ENCODE results near the gene CCDC86.

Gene CCDC86

DNA sequence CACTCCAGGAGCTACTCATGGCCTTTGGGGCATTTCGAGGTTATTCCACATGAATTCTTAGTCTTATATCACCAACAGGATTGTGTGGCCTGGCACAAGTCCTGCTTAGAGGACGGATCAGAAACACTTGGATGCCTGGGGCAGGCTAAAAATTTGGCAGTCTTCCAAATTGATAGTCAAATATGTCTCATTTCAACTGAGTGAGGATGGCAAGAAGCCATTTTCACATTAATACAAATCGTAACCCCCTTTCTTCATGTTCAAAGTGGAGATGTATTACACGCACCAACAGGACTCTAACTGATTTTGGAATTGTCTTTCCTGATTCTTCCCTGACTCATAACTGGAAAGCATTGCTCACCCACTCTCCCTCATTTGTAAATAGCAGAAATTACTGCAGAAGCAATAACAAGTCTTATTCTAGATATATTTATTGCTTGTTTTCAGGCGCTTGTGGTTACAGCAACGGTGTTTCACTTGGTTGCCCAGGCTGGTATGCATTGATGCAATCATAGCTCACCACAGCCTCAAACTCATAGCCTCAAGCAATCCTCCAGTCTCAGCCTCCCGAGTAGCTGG, 10.3 kb upstream of the CCDC86 start:
- no peak for DNase-seq

DNA sequence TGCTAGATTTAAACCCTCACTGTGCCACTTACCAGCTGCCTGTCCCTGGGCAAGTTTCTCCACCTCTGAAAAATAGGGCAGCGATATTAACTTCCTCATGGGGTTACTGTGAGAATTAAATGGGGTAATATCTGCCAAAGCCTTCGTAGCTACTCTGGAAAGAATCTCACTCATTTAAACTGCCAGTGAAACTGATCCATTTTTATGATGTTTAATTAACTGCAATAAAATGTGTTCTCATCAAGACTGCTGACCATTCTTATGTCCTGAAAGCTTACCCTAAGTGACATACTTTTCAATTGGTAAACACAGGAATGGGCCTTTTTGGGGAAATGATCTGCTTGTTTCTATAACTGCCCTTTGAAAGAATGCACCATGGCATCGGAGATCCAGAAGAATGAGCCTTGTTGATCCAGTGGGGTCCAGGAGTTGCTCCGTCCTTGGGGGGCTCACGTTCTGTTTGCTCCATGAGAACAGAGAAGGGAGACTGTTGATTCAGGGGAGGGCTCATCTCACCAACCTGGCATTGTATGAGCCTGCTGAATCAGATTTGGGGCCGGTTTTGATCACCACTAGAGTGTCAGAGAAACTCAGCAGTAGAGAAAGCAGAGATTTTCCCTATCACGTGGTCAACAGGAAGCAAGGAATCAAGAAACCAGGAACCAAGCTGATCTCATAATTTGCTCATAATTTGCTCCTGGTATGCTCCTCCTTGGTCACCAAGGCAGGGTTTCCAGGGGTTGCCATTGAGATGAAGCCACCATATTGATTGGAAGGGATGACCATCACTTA, 7.0 kb upstream of the CCDC86 start:
- DNase-seq = no peak

DNA sequence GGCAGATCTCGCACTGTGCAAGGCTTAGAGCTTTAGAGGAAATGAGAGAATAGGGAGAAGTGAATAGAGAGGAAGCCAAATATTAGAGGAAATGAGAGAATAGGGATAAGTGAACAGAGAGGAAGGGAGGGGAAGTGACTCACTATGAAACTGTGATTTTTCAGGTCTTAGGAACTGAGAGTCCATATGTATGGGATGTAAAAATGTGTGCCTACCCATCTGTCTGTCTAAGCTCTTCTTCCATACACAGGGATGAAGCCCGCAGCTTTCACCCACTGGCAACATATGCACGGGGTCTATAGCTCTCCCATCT, 6.4 kb upstream of the CCDC86 start:
- DNase-seq = no peak

DNA sequence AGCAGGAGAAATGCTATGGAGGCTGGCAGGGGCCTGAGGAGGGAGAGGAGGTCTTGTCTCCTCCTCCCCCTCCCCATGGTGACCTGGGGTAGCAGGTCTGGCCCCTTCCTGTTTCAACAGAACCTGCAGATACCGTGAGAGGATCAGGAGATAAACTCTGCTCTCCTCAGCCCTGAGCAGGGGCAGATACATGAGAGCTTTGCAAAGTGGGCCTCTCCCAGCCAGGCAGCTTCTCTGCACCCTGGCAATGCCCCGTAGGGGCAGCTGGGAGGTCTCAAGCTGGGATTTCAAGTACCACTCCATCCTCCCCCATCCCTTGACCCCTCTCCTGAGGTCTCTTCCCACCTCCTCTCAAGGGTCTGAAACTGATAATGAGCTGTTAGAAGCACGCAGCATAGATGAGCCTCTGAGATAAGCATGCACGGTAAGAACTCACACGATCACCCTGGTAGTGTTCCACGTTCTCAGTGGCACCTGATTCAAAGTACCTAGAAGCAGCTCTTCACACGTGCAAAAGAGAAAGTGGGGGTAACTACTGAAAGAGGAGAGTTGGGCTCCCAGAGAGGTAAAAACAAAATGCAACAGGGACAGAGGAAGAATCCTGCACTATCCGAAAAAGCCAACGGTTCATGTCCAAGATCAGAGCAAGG, 4.9 kb upstream of the CCDC86 start:
- no peak for DNase-seq

DNA sequence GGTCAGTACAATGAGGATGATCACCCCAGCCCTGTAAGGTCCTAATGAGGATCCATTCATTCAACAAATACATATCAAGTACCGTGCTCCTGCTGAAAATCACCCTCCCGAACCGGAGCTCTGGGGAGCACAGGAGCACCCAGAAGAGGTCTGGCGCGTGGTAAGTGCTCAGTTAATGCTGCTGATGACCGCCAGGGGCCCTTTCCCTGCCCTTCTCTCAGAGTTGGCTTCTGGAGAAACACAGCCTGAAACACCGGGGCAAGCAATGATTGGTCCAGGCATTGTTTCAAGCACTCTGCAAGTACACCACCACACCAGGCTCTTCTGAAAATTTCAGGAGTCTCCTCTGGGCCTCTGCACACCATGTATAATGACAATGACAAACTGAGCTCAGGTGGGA, 3.8 kb upstream of the CCDC86 start:
- DNase-seq = no peak

DNA sequence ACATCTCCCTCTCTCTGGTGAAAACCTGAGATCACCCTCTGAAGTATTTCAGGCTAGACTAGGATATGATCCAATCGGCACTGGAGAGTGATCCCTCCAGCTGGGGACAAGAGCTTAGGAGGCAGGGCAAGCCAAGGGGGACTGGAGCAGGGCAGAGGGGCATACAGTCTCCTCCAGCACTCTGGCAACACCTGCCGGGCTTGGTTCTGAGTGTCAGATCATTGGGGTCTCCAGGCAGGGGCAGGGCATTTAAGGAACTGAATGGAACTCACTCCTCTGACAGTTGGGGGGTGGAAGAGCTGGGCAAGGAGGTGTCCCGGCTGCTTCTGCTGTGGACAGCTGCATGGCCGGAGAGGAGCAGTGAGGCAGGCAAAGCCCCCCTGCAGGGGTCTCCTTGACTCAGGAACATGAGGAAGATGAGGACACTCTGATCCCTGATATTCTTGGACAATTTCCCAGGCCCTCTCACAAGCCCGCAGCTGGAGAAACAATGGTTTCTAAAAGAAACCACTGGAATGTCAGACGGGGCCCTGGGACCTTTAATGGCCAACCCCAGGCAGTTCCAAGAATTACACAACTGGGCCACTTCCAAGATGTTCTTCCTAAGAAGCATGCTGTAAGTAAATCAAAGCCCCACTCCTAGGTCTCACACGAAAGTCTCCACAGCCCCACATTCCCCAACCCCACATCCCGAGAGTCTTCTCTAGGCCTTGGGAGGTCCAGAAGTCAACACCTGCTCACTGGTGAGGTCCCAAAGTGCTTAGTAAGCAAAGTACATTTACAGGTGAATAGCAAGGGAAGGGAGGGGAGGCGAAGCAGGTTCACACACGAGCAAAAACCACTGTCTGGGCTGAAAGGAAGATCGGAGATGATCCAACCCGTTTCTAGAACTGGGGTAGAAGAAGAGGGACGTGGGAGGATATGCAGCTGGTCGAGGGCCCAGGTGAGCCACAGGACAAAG, 1.2 kb upstream of the CCDC86 start:
- no peak for DNase-seq

DNA sequence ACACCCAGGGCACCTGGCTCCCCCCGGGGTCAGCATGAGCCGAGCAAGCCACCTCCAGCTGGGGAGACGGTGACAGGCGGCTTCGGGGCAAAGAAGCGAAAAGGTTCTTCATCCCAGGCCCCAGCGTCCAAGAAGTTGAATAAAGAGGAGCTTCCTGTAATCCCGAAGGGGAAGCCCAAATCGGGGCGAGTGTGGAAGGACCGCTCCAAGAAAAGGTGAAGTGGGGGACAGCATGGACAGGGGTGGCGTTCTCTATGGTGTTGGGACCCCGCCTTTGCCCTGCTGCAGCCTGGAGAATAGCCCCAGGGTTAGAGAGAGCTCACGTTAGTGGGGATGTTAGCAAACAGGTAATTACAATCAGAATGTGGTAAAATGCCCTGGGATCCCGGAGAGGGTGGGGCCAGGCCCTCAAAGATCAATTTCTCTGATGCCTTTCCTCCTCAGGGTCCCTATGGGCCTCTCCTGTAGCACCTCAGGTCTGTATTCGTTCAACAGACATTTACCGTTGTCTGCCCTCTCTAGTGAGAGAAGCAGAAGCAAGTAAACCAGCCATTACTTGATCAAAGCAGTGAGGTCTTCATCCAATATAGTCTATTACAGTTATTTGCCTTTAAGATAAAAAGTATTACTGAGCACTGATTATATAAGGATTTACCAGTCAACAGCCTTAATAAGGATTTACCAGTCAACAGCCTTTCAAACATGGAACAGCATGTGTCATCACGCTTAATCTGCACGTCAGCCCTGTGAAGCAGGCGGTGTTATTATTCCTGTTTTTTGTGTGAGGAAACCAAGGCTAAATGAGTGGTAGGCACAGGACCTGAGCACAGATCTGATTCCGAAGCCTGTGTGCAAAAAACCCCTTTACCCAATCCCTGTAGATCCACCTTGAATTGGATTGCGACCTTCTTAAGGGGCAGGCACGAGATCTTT, 1.0 kb downstream of the CCDC86 start:
- no peak for DNase-seq

DNA sequence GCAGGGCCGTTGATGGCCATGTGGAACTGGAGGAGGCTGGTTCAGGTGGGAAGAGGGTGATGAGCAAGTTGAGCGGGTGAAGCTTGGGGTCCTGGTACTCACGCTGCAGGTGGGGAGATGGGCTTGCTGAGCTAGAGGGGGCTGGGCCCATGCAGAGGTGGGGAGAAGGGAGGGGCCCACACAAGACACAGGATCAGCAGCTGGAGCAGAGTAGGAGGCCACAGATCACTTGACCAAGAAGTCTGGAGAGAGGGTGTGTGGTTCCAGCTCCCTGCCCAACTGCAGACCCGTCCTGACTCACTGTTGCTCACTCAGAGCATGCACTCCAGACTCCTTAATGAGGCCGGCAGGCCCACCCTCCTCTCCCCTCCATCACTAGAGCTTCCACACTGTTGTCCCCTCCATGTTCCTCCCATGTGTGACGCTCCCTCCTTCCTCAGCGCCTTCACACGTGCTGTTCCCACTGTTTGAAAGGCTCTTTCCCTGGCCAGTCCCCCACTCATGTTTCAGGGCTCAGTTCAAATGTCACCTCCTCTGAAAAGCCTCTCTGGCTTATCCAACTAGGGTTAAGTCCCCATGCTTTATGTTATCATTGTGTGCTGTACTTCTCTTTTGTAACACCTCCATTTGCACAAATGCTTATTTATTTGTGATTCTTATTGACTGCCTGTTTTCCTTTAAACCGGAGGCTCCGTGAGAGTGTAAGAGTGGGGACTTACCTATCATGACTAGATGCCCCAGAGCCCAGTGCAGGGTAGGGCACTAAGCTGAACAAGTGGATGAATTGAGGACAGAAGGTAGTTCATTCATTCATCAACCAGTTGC, 2.3 kb downstream of the CCDC86 start:
- DNase-seq = no peak

DNA sequence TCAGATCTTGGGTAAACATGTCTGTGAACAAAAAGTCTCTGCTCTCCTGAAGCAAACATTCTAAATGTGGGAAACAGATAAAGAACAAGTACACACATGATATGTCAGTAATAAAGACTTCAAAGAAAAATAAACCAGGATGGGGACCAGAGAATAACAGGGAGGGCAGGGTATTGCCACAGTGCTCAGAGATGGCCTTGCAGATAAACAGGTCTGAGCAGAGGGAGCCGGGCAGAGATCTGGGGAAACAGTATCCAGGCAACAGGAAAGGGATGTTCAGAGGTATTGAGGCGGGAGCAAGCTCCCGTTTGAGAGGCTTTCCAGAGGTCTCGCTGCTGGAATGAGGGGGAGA, 2.9 kb downstream of the CCDC86 start:
- DNase-seq = no peak

DNA sequence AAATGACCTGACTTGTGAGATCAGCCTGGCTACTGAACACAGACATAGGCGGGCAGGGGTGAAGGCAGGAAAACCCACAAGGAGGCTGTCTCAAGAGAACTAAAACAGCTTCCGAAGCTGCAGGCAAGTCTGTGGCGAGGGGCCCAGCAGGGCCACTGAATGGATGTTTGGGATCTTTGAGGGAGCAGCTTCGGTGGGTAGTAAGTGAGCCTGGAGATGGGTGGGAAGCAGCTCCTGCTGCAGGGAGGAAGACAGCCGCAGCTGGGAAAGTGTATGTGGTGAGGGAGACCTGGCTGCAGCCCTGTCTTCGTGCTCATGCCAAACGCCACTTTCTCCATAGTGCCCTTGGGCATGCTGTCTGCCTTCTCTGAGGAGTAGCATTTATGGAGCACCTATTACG, 3.4 kb downstream of the CCDC86 start:
- no peak for DNase-seq

DNA sequence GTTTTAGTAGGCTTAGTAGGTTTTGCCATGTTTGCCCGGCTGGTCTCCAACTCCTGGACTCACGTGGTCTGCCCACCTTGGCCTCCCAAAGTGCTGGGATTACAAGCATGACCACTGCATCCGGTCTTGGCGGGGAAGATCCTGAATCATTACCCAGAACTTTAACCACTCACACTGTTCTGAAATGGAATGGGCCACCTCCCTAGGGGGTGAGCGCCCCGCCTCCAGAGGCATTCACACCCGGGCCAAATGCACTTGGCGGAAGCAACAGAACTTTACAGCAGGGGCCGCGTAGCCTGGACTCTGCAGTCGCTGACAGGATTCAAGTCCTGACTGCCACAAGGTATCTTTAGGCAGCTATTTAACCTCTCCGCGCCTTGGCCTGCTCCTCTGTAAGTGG, 5.4 kb downstream of the CCDC86 start:
- no peak for DNase-seq

DNA sequence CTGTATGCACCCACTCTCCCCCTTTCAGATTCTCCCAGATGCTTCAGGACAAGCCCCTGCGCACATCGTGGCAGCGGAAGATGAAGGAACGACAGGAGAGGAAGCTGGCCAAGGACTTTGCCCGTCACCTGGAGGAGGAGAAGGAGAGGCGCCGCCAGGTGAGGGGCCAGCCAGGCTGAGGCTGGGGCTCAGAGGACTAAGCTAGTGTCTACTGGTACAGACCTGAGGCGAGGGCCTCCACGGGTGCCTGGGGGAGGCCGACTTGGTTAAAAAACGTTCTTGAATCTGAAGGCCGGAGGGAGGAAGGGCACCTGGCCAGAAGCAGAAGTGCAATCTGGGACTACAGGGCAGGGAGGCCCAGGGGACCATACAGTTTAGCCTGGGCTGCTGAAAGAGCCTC, 6.0 kb downstream of the CCDC86 start:
- no peak for DNase-seq

DNA sequence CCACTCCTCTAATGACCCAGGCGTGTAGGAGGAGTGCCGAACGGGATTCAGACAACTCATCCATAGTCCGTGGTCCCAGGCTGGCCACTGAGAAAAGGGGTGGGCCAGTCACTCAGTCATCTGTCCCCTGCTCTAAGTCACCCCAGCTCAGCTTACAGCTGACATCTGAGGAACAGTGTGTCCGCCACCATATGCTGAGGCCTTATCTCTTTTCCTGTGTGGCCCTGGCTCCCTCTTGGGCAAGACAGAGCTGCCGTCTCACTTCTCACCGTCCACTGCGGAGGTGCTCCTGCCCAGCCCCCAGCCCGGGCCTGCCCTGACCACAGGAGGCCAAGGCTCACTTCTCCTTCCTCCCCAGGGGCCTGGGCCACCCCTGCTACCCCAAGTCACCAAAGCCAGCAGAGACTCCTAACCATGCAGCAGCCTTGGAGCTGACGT, 6.8 kb downstream of the CCDC86 start:
- no peak for DNase-seq

DNA sequence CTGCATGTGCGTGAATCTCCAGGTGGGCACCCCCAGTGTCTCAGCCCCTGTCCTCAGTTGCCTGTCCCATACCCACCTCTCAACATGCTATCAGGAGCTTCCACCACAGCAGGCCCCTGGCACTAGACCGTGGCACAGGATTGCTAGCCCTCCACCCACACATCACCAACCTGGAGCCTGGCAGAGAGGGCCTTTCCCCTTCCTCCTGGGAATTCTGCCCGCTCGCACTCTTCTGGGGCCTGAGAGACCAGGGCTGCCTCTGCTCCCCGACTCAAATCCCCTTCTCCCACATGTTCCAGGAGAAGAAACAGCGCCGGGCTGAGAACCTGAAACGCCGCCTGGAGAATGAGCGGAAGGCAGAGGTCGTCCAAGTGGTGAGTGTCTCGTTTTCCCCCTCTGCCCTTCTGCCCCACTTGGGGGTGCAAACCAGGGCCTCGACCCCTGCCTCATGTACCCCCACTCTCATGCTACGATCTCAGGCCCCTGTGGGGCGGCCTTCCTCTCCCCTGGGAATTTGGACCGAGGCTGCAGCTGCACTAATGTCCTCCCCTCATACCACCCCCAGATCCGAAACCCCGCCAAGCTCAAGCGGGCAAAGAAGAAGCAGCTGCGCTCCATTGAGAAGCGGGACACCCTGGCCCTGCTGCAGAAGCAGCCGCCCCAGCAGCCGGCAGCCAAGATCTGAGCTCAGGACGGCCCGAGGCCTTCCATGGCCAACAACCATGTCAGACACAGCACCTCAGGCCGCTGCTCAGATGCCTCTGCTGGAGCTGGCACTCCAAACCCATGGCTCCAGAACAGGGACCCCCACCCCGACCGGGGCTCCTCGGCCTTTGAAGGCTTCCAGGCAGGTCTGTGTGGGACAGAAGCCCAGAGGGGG, 8.0 kb downstream of the CCDC86 start:
- no peak for DNase-seq

DNA sequence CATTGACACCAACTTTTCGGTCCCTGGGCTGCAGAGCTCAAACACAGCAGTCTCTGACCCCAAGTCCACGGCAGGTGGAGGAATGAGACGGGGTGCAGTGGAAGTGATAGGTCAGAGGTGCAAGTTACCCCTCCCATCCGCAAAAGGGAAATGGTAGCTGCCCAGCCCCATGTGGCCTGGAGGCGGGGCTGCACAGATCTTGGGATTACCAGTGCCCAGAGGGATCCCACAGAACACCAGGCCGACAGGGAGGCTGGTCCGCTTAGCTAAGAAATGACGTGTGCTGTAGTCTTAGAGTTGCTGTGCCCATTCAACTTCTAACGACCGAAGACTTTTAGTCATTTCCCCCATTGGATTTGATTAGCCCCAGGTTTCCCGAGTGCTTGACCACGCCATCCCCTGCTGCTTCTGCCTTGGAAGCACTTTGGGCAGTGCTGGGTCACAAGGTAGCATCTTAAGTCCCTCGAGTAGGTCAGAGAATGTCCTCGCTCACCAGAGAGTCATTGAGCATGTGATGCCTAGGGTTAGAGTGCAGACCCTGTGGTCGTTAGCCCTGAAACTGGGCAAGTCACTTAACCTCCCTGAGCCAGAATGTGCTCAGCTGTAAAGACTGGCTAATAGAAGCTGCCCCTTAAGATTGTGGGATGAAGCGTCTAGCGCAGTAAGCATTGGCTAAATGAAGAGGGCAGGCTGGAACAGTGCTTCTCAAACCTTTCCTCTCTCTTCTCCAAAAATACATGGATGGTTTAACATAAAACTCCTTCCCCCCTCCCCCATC, 9.6 kb downstream of the CCDC86 start:
- DNase-seq = no peak

DNA sequence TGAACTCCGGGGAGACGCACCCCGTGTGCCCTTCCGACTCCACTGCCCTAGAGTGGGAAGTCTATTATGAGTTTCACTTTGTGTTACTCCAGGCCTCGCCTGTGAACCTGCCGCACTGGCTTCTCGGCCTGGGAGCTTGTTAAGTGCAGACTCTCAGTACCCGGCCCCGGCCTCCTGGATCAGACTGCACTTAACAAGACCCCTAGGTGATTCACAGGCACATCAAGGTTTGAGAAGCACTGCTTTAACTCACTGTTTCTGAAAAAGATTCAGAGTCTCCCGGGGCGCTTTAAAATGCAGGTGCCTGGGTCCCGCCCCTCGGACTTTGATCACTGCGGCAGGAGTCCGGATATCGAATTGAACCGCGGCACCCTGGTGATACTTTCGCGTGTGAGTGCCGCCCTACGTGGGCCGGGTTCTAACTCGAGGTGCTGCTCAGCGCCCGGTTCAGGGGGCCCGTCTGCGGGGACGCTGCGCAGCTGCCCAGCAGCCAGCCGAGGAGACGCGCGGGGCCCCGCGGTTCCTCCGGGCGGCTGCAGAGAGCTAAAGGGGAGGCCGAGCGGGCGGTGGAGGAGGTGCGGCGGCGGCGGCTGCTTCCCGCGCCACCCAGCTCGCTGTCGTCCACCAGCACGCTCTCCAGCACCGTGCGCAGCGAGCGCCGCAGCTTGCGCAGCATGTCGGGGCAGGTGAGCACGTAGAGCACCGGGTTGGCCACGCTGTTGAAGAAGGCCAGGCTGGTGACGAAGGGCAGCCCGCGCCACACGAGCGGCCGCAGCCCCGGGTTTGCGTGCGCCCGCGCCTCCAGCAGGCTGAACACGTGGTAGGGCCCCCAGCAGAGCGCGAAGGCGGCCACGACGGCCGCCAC, 10.4 kb downstream of the CCDC86 start:
- DNase-seq = no peak

DNA sequence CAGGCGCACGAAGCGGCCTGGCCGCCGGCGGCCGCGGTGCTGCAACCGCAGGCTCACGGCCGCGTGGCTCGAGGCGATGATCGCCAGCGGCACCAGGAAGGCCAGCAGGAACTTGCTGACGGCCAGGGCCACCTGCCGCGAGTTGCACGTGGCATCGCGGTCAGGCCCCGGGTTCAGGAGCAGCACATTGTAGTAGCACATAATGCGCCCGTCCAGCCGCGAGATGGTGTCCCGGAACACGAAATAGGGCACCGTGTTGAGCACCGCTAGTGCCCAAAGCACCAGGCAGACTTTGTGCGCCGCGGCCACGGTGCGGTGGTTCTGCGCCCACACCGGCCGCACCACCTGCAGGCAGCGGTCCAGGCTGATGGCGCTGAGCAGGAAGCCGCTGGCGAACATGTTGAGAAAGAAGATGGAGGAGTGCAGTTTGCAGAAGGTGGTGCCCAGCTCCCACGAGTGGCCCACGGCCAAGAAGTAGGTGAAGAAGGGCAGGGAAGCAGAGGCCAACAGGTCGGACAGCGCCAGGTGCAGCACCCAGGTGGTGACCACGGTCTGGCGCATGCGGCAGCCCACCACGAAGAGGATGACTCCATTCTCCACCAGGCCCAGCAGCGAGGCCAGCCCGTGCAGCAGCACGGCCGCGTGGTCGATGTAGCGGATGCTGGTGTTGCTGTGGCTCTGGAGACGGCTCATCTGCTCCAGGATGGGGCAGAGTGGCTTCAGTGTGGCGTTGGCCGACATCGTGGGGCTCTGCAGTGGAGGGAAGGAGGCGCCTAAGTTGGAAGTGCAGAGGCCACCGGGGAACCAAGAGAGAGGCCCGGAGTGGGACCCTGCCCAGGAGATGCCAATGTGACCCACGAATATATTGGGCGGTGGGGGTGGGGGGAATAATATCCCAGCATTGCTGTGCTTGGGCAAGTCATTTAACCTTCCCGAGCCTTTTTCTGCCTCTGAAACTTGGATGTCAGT, 11.4 kb downstream of the CCDC86 start:
- no peak for DNase-seq

All from SHP77 treated with DMSO at 0.1 percent for 48 hours (cell line).